Coronary artery (tissue), 2 donors: ENCODE results near the gene SEPTIN6.

Source experiments
- DNase-seq: peaks from one replicate; pipeline ENCODE4 v3.0.0-alpha.2; 2017; ENCODE audit warnings: low spot score
- H3K27ac ChIP-seq, 2 donors: fragments of 200-600 bp; sonication (generic); one replicate each; pipeline ENCODE4 v1.5.1; 2016 to 2019
- H3K4me3 ChIP-seq: fragments of 200-600 bp; sonication (generic); 2 replicates; pipeline ENCODE4 v1.5.1; 2016; ENCODE audit warnings: mild to moderate bottlenecking, moderate library complexity
- CTCF ChIP-seq: fragments of 200-600 bp; sonication (generic); IDR thresholded peaks from one replicate; pipeline ENCODE4 v1.5.1; 2019; ENCODE audit warnings: antibody characterized with exemption

Gene SEPTIN6

GRCh38 chrX:119728487-119728886, 35.5 kb upstream of the SEPTIN6 start:
- Histone ChIP-seq H3K4me3 (no peak overlapping the region), H3K27ac (no peak overlapping the region)
- no peak for DNase-seq
- no peak for TF ChIP-seq CTCF

GRCh38 chrX:119726900-119727555, 34.1 kb upstream of the SEPTIN6 start:
- DNase-seq = no peak
- no peak for TF ChIP-seq CTCF
- Histone ChIP-seq H3K27ac (no peak overlapping the region), H3K4me3 (no peak overlapping the region)

- Histone ChIP-seq H3K27ac (no peak overlapping the region), H3K4me3 (no peak overlapping the region)
- DNase-seq = no peak
- no peak for TF ChIP-seq CTCF
Measured at GRCh38 chrX:119721926-119722325, 29.0 kb upstream of the SEPTIN6 start.

GRCh38 chrX:119721487-119721886, 28.5 kb upstream of the SEPTIN6 start:
- no peak overlapping the region for H3K27ac ChIP-seq
- TF ChIP-seq CTCF = no peak
- H3K4me3 ChIP-seq = no peak overlapping the region
- DNase-seq = no peak

GRCh38 chrX:119709630-119710029, 16.7 kb upstream of the SEPTIN6 start:
- TF ChIP-seq CTCF = no peak
- no peak overlapping the region for H3K27ac ChIP-seq
- no peak for DNase-seq
- no peak overlapping the region for H3K4me3 ChIP-seq

GRCh38 chrX:119708936-119709335, 16.0 kb upstream of the SEPTIN6 start:
- Histone ChIP-seq H3K27ac (no peak overlapping the region), H3K4me3 (no peak overlapping the region)
- no peak for DNase-seq
- no peak for TF ChIP-seq CTCF

GRCh38 chrX:119706616-119707015, 13.6 kb upstream of the SEPTIN6 start:
- Histone ChIP-seq H3K27ac (no peak overlapping the region), H3K4me3 (no peak overlapping the region)
- DNase-seq = no peak
- no peak for TF ChIP-seq CTCF
